Measurements from ENCODE around the gene HGS.

Gene HGS

GRCh38 chr17:81686614-81687013 is 2.8 kb downstream of the HGS start:
- H3K4me3 ChIP-seq (replicated peaks in 1 of 2; ENCODE audit: low read depth in 2 of 2, low read length in 2 of 2) = no peak overlapping the region
- no peak for TF ChIP-seq CTCF (IDR thresholded peaks at IDR 0.05; ENCODE audit: low read depth, low read length)
- no peak for DNase-seq (ENCODE audit: low read depth in 2 of 2)

GRCh38 chr17:81687770-81688541 is 4.1 kb downstream of the HGS start:
- DNase-seq (ENCODE audit: low read depth in 2 of 2) = no peak
- H3K4me3 ChIP-seq (replicated peaks in 1 of 2; ENCODE audit: low read depth in 2 of 2, low read length in 2 of 2) = no peak overlapping the region
- no peak for TF ChIP-seq CTCF (IDR thresholded peaks at IDR 0.05; ENCODE audit: low read depth, low read length)

- no peak for TF ChIP-seq CTCF (IDR thresholded peaks at IDR 0.05; ENCODE audit: low read depth, low read length)
- no peak overlapping the region for H3K4me3 ChIP-seq (replicated peaks in 1 of 2; ENCODE audit: low read depth in 2 of 2, low read length in 2 of 2)
- DNase-seq (ENCODE audit: low read depth in 2 of 2) = no peak
Observed at GRCh38 chr17:81688616-81689015, 4.8 kb downstream of the HGS start.

- TF ChIP-seq CTCF (IDR thresholded peaks at IDR 0.05; ENCODE audit: low read depth, low read length) = no peak
- H3K4me3 ChIP-seq (replicated peaks in 1 of 2; ENCODE audit: low read depth in 2 of 2, low read length in 2 of 2) = no peak overlapping the region
Observed at GRCh38 chr17:81690066-81690465, 6.3 kb downstream of the HGS start.

GRCh38 chr17:81690549-81690948 is 6.7 kb downstream of the HGS start:
- no peak for TF ChIP-seq CTCF (IDR thresholded peaks at IDR 0.05; ENCODE audit: low read depth, low read length)
- H3K4me3 ChIP-seq (replicated peaks in 1 of 2; ENCODE audit: low read depth in 2 of 2, low read length in 2 of 2) = no peak overlapping the region

More at GRCh38 chr17:81690066-81690465, 6.3 kb downstream of the HGS start:
- no peak for DNase-seq (ENCODE audit: low read depth in 2 of 2)

GRCh38 chr17:81691196-81691595 is 7.4 kb downstream of the HGS start:
- no peak for DNase-seq (ENCODE audit: low read depth in 2 of 2)
- TF ChIP-seq CTCF (IDR thresholded peaks at IDR 0.05; ENCODE audit: low read depth, low read length) = no peak
- no peak overlapping the region for H3K4me3 ChIP-seq (replicated peaks in 1 of 2; ENCODE audit: low read depth in 2 of 2, low read length in 2 of 2)

More at GRCh38 chr17:81690549-81690948, 6.7 kb downstream of the HGS start:
- no peak for DNase-seq (ENCODE audit: low read depth in 2 of 2)

GRCh38 chr17:81691608-81692007 is 7.8 kb downstream of the HGS start:
- no peak for TF ChIP-seq CTCF (IDR thresholded peaks at IDR 0.05; ENCODE audit: low read depth, low read length)
- no peak overlapping the region for H3K4me3 ChIP-seq (replicated peaks in 1 of 2; ENCODE audit: low read depth in 2 of 2, low read length in 2 of 2)
- no peak for DNase-seq (ENCODE audit: low read depth in 2 of 2)

Data from cardiac fibroblast (primary cell).